ENCODE measurements around the gene GSTA4.

- TF ChIP-seq, protein P1, sequence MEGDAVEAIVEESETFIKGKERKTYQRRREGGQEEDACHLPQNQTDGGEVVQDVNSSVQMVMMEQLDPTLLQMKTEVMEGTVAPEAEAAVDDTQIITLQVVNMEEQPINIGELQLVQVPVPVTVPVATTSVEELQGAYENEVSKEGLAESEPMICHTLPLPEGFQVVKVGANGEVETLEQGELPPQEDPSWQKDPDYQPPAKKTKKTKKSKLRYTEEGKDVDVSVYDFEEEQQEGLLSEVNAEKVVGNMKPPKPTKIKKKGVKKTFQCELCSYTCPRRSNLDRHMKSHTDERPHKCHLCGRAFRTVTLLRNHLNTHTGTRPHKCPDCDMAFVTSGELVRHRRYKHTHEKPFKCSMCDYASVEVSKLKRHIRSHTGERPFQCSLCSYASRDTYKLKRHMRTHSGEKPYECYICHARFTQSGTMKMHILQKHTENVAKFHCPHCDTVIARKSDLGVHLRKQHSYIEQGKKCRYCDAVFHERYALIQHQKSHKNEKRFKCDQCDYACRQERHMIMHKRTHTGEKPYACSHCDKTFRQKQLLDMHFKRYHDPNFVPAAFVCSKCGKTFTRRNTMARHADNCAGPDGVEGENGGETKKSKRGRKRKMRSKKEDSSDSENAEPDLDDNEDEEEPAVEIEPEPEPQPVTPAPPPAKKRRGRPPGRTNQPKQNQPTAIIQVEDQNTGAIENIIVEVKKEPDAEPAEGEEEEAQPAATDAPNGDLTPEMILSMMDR (IDR thresholded peaks at IDR 0.05; ENCODE audit: insufficient read depth, low read length, poor library complexity, severe bottlenecking): no peak
- no peak for TF ChIP-seq EZH2phosphoT487 (conservative IDR thresholded peaks at IDR 0.05; ENCODE audit: low read length)
Observed at GRCh38 chr6:53018446-53018845, 23.4 kb upstream of the GSTA4 start.
